ENCODE results near the gene MTFR2.

MTFR2 gene

DNA sequence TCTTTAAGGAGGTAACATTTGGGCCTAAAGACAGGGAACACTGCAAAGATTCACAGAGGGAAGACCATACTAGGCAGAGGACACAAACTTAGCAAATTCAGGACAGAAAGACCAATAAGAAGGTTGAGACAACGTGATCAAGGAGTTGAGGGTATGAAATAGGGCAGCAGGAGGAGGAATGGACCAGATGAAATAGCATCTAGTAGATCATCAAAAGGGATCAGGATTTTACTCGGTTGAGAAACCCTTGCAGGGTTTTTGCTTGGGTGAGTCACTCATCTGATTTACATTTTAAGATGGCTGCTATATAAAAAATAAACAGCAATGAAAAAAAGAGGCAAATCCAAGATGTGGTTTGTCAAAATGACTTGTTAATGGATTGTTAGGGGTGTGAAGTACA is 34.8 kb upstream of the MTFR2 start (continued):
- TF ChIP-seq, protein P1, sequence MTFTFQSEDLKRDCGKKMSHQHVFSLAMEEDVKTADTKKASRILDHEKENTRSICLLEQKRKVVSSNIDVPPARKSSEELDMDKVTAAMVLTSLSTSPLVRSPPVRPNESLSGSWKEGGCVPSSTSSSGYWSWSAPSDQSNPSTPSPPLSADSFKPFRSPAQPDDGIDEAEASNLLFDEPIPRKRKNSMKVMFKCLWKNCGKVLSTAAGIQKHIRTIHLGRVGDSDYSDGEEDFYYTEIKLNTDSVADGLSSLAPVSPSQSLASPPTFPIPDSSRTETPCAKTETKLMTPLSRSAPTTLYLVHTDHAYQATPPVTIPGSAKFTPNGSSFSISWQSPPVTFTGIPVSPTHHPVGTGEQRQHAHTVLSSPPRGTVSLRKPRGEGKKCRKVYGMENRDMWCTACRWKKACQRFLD (tag by site-specific recombination; IDR thresholded peaks at IDR 0.05), result no peak
- 0 out of 2 replicates have a peak, but pooled peaks have one; percentile 54 for TF ChIP-seq ZNF660 (tag by site-specific recombination; IDR thresholded peaks at IDR 0.05)
- peak; percentile 51; the same call in 1 of the 2 replicates for TF ChIP-seq TRIM28 (IDR thresholded peaks at IDR 0.05; ENCODE audit: borderline replicate concordance, low read length)
- no peak for TF ChIP-seq ZNF292 (tag by site-specific recombination; IDR thresholded peaks at IDR 0.05; ENCODE audit: borderline replicate concordance, low read depth)
- TF ChIP-seq, protein P2, sequence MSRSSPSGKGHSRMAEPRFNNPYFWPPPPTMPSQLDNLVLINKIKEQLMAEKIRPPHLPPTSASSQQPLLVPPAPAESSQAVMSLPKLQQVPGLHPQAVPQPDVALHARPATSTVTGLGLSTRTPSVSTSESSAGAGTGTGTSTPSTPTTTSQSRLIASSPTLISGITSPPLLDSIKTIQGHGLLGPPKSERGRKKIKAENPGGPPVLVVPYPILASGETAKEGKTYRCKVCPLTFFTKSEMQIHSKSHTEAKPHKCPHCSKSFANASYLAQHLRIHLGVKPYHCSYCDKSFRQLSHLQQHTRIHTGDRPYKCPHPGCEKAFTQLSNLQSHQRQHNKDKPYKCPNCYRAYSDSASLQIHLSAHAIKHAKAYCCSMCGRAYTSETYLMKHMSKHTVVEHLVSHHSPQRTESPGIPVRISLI (tag by site-specific recombination; IDR thresholded peaks at IDR 0.05), result peak; percentile 96
- TF ChIP-seq ZNF416 (tag by site-specific recombination; IDR thresholded peaks at IDR 0.05), result no peak
- no peak for TF ChIP-seq ZNF132 (tag by site-specific recombination; IDR thresholded peaks at IDR 0.05; ENCODE audit: borderline replicate concordance)
- TF ChIP-seq, protein P3, sequence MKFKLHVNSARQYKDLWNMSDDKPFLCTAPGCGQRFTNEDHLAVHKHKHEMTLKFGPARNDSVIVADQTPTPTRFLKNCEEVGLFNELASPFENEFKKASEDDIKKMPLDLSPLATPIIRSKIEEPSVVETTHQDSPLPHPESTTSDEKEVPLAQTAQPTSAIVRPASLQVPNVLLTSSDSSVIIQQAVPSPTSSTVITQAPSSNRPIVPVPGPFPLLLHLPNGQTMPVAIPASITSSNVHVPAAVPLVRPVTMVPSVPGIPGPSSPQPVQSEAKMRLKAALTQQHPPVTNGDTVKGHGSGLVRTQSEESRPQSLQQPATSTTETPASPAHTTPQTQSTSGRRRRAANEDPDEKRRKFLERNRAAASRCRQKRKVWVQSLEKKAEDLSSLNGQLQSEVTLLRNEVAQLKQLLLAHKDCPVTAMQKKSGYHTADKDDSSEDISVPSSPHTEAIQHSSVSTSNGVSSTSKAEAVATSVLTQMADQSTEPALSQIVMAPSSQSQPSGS (tag by site-specific recombination; IDR thresholded peaks at IDR 0.05; ENCODE audit: low read depth), result no peak
- TF ChIP-seq ZNF510 (tag by site-specific recombination; IDR thresholded peaks at IDR 0.05; ENCODE audit: insufficient replicate concordance), result no peak
- TF ChIP-seq, protein P4, sequence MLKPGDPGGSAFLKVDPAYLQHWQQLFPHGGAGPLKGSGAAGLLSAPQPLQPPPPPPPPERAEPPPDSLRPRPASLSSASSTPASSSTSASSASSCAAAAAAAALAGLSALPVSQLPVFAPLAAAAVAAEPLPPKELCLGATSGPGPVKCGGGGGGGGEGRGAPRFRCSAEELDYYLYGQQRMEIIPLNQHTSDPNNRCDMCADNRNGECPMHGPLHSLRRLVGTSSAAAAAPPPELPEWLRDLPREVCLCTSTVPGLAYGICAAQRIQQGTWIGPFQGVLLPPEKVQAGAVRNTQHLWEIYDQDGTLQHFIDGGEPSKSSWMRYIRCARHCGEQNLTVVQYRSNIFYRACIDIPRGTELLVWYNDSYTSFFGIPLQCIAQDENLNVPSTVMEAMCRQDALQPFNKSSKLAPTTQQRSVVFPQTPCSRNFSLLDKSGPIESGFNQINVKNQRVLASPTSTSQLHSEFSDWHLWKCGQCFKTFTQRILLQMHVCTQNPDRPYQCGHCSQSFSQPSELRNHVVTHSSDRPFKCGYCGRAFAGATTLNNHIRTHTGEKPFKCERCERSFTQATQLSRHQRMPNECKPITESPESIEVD (tag by site-specific recombination; IDR thresholded peaks at IDR 0.05), result peak; percentile 86
- TF ChIP-seq ZBTB17 (tag by site-specific recombination; IDR thresholded peaks at IDR 0.05), result peak; percentile 62; the same call in 1 of the 2 replicates
- TF ChIP-seq ZNF2 (tag by site-specific recombination; IDR thresholded peaks at IDR 0.05), result no peak
- TF ChIP-seq ZNF549 (tag by site-specific recombination; IDR thresholded peaks at IDR 0.05), result no peak
- no peak for TF ChIP-seq ZNF555 (tag by site-specific recombination; conservative IDR thresholded peaks at IDR 0.05)
- TF ChIP-seq SP7 (tag by site-specific recombination; IDR thresholded peaks at IDR 0.05), result no peak; the same call in 1 of the 2 replicates
- TF ChIP-seq SETDB1 (IDR thresholded peaks at IDR 0.05; ENCODE audit: insufficient read length, low read length), result no peak
- TF ChIP-seq, protein P5, sequence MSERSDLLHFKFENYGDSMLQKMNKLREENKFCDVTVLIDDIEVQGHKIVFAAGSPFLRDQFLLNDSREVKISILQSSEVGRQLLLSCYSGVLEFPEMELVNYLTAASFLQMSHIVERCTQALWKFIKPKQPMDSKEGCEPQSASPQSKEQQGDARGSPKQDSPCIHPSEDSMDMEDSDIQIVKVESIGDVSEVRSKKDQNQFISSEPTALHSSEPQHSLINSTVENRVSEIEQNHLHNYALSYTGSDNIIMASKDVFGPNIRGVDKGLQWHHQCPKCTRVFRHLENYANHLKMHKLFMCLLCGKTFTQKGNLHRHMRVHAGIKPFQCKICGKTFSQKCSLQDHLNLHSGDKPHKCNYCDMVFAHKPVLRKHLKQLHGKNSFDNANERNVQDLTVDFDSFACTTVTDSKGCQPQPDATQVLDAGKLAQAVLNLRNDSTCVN (tag by site-specific recombination; optimal IDR thresholded peaks at IDR 0.05), result no peak

DNA sequence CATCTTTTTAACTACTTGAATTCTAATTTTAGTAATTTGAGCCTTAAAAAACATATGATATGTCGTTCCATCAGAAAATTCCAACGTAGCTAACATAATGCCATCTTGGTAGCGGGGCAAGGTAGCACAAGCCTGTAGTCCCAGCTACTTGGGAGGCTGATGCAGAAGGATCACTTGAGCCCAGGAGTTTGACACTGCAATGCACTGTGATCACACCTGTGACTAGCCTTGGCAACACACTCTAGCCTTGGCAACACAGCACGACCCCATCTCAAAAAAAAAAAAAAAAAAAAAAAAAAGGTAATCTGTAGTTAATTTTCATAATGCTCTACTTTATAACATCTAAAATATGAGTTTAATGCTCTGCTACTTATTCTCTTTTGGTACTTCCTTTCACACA is 32.8 kb upstream of the MTFR2 start:
- 0 out of 2 replicates have a peak, but pooled peaks have one; percentile 18 for TF ChIP-seq SCRT2 (tag by site-specific recombination; IDR thresholded peaks at IDR 0.05)
- no peak for TF ChIP-seq SP7 (tag by site-specific recombination; IDR thresholded peaks at IDR 0.05)
- TF ChIP-seq, protein P2 (tag by site-specific recombination; IDR thresholded peaks at IDR 0.05), result peak; percentile 83; the same call in 1 of the 2 replicates
- peak; percentile 32; the same call in 1 of the 2 replicates for TF ChIP-seq OSR2 (tag by site-specific recombination; IDR thresholded peaks at IDR 0.05)
- CTCF ChIA-PET, result interaction anchor here (1.4 to 1.8 kb wide), 2 partner anchors 33 to 264 kb away, joined by 4 to 7 read pairs; partner anchors contain the start of gene MTFR2
- H3K4me1 ChIP-seq (ENCODE audit: control insufficient read depth, insufficient read depth, low read length), result peaks cover 49% of the 10 kb centered on the region
- POLR2A ChIA-PET, result no interaction called here
- H3K27ac ChIP-seq (ENCODE audit: extremely low read depth, low read depth, low read length), result no peak overlapping the region
- no peak overlapping the region for H3K4me3 ChIP-seq (ENCODE audit: low read depth, low read length)
- no peaks in the 10 kb centered on the region for H3K9me3 ChIP-seq (ENCODE audit: control insufficient read depth, insufficient read depth, low read depth, low read length)
- peaks cover 13 to 37% of the 10 kb centered on the region in 2 experiments for H3K36me3 ChIP-seq (ENCODE audit: control insufficient read depth in 2 of 2, insufficient read depth in 1 of 2, low read length in 2 of 2)
